Astrocyte of the spinal cord (primary cell): ENCODE measurements around the gene MVB12B.
A peak's percentile ranks its signal among the peaks of the same experiment; 100 is the strongest.

Experiments
- DNase-seq: peaks from one replicate; pipeline ENCODE4 v3.0.0; 2011; ENCODE audit warnings: low read depth, low spot score
- H3K4me3 ChIP-seq: 2 replicates; pipeline ENCODE4 v1.5.1; 2011; ENCODE audit warnings: low read depth, mild to moderate bottlenecking, low read length, moderate library complexity
- in situ Hi-C: cut with HindIII; loops from 2 replicates; pipeline ENCODE4 v1.10.0; 2017; ENCODE audit warnings: low sequenced_read_pairs
- TF ChIP-seq, protein P1 (sequence below): IDR thresholded peaks from 2 replicates; pipeline ENCODE4 v1.5.1; 2012; ENCODE audit warnings: low read depth, mild to moderate bottlenecking, low read length, inconsistent platforms

Gene MVB12B

DNA sequence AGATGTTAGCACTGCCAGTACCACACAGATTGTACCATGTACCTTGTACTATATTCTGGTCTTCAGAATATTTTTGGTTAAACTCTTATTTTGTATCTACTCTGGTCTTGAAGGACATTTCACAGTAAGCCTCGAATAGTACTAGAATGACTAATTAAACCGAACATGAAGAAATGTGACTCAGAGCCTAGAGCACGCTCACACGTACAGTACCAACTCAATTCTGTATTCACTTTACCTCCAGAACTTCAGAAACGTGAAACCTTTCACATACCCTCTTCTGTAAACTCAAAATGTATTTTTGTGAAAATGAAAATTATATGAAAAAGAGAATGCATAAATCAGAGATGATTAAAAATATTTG is 112.8 kb downstream of the MVB12B start:
- peak; percentile 78 for DNase-seq
- in situ Hi-C loops = no loop called here
- TF ChIP-seq, protein P1, sequence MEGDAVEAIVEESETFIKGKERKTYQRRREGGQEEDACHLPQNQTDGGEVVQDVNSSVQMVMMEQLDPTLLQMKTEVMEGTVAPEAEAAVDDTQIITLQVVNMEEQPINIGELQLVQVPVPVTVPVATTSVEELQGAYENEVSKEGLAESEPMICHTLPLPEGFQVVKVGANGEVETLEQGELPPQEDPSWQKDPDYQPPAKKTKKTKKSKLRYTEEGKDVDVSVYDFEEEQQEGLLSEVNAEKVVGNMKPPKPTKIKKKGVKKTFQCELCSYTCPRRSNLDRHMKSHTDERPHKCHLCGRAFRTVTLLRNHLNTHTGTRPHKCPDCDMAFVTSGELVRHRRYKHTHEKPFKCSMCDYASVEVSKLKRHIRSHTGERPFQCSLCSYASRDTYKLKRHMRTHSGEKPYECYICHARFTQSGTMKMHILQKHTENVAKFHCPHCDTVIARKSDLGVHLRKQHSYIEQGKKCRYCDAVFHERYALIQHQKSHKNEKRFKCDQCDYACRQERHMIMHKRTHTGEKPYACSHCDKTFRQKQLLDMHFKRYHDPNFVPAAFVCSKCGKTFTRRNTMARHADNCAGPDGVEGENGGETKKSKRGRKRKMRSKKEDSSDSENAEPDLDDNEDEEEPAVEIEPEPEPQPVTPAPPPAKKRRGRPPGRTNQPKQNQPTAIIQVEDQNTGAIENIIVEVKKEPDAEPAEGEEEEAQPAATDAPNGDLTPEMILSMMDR = no peak
- no peak overlapping the region for H3K4me3 ChIP-seq

DNA sequence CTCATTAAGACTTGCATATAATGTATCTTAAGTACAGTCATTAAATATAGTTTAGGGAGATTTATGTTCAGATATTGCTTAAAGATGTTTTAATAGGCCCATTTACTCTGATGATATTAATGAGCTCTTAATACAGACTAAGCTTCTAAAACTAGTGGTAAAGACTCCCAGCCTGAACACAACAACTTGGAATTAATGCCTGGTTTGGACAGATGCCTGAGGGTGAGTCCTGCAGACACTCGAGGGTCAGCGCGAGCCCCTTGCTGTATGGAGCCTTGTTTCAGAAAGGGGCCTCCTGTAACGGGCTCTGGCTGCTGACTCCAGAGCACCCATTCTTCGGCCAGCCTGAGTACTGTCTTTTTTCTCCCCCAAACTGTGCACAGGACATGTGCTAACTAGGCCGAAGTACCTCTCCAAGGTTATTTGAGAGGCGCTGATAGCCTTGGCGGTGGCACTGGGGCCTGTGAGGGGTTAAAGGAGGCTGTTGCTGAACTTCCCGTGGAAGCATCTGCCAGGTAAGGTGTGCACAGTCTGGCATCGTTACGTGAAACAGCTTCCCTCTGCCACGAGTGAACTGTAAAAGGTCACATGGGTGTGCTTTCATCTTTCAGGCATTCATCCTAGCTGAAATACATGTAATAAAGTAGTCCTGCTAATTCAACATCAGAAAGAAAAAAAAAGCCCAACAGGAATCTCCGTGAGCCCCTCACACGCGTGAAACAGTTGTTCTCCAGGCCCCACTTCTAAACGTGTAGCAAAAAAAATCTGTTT is 113.4 kb downstream of the MVB12B start:
- in situ Hi-C loops = no loop called here

DNA sequence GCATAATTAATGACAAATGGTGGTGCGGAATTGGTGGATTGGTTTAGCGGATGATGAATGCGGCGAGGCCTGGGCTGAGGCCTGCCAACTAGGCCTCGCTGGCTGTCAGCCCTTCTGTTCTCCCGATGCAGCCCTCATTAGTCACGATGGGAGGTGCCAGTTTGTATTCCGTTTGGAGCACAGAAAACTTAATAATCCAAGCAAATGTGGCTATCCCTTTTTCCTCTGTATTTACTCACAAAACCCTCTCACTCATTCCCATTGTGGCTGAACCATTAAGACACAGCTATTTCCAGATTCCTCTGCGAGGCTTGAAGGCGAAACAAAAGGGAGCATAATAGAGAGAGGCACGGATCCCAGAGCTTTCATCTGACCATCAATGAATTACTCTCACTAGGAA is 114.3 kb downstream of the MVB12B start:
- in situ Hi-C loops = no loop called here
- TF ChIP-seq, protein P1 = no peak
- no peak overlapping the region for H3K4me3 ChIP-seq
- peak; percentile 59 for DNase-seq

More for the DNA sequence above, 113.4 kb downstream of the MVB12B start:
- H3K4me3 ChIP-seq = no peak overlapping the region
- DNase-seq = no peak
- TF ChIP-seq, protein P1 = no peak

DNA sequence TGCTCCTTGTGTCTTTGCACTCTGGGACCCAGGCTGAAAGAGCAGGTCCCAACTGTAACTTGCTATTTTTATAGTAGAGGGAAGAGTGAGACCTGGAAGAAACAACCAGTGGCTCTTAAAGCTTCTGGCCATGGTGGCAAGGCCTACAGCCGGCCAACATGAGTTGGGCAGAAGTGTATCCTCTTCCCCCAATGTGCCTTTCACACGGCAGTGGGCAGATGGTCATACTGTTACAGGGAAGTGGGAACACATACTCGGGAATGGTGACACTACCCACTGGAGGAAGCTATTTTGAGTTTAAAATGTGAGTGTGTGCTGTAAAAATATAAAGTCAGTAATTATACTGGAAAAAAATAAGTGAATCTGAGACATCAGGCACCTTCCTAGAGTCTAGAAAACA is 116.0 kb downstream of the MVB12B start:
- in situ Hi-C loops = no loop called here
- no peak for DNase-seq
- TF ChIP-seq, protein P1 = no peak
- H3K4me3 ChIP-seq = no peak overlapping the region

DNA sequence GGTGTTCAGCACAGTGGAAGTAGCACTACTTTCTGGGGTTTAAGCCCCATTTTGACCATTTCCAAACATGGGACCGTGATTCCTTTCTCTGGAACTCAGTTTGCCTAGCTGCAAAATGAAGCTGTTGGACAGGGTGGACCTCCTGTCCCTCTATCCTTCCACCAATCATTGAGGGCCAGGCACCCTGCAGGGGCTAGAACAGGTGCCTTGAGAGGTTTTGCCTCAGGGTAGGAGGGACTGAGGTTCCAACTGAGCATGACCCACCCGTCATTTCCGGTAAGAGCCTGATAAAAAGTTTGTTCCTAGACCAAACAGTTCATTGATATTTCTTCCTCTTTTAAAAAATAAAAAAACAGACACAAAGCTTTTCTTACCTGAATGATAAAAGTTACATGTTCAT is 116.5 kb downstream of the MVB12B start:
- DNase-seq = no peak
- no peak overlapping the region for H3K4me3 ChIP-seq
- TF ChIP-seq, protein P1 = no peak
- in situ Hi-C loops = no loop called here

DNA sequence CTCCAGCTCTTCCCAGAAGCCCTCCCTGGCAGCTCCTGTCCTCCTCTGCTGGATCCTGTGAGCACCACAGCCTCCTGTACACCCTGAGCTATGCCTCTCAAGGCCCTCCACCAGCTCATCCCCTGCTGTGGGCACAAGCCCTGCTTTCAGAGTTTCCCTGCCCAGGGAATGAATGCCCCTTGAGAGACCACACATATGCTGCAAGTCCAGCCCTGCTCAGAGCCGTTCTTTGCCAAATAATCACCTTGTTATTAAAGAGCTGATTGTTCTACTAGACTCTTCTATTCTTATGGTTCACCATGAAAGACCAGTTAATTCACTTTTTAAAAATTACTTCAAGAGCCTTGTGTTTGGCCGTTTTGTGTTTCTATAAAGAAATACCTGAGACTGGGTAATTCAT is 121.5 kb downstream of the MVB12B start:
- TF ChIP-seq, protein P1 = no peak
- no peak overlapping the region for H3K4me3 ChIP-seq
- in situ Hi-C loops = no loop called here
- no peak for DNase-seq
